Measurements from ENCODE around the gene COMP. TPM values are rescaled to one million over a fixed set of nuclear protein-coding genes. Genes with fewer than 3 reads are reported as not detected.
A peak's percentile ranks its signal among the peaks of the same experiment; 100 is the strongest.

The COMP gene
- total RNA-seq, 1 donor from 2014 or later: not detected

DNA sequence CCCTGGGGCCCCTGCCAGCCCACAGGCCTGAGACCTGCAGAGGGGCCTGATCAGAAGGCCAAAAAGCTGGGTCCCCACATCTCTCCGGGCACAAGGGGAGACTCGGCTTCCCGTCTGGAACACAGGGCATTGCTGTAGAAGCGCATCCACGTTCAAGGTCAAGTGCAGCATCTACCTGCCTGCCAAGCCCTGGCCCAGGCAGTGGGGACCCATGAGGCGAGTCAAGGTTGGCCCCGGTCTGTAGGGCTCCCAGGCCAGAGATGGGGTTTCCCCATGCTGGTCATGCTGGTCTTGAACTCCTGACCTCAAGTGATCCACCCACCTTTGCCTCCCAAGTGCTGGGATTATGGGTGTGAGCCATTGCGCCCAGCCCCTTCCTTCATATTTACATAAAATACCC, 13.5 kb upstream of the COMP start:
- DNase-seq (ENCODE audit: low spot score) (no peak), ATAC-seq (no peak)

GRCh38 chr19:18804139-18804601, 13.1 kb upstream of the COMP start:
- ATAC-seq (no peak), DNase-seq (ENCODE audit: low spot score) (no peak)

DNA sequence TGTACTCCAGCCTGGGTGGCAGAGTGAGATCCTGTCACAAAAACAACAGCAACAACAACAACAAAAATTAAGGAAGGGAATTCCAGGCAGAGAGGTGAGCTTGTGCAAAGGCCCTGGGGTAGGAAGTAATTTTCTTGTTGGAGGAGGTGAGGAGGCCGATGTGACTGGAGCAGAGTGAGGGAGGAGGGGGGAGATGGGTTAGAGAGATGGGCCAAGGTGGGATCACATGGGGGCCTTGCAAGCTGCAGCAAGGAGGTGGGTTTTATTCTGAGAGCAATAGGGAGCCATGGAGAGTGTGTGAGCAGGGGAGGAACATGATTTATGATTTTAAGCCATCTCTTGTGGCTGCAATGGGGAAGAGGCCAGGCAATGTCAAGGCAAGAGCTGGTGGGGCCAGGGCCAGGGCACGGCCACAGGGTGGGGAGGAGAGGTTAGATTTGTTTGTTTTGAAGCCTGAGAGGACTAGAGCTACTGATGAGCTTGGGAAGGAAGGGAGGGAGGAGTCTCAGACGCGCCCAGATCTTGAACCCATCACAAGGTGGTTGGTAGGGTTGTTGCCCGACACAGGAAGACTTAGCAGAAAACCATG, 12.5 kb upstream of the COMP start:
- no peak for DNase-seq (ENCODE audit: low spot score)
- no peak for ATAC-seq

GRCh38 chr19:18802354-18802753, 11.2 kb upstream of the COMP start:
- no peak for DNase-seq (ENCODE audit: low spot score)
- ATAC-seq: no peak

- no peak for DNase-seq (ENCODE audit: low spot score)
- ATAC-seq: no peak
Measured at GRCh38 chr19:18800636-18801035, 9.5 kb upstream of the COMP start.

DNA sequence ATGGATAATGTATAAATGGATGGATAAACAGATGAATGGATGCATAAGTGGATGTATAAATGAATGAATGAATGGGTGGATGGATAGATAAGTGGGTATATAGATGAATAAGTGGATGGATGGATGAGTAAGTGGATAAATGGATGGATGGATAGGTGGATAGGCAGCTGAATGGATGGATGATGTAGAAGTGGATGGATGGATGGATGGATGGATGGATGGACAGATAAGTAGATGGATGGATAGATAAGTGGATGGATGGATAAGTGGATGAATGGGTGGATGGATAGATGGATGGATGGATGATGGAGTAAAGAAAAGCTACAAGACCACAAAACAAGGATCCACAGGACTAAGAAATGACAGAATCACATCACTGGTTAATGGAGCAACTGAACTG, 9.0 kb upstream of the COMP start:
- DNase-seq (ENCODE audit: low spot score) (no peak), ATAC-seq (no peak)

DNA sequence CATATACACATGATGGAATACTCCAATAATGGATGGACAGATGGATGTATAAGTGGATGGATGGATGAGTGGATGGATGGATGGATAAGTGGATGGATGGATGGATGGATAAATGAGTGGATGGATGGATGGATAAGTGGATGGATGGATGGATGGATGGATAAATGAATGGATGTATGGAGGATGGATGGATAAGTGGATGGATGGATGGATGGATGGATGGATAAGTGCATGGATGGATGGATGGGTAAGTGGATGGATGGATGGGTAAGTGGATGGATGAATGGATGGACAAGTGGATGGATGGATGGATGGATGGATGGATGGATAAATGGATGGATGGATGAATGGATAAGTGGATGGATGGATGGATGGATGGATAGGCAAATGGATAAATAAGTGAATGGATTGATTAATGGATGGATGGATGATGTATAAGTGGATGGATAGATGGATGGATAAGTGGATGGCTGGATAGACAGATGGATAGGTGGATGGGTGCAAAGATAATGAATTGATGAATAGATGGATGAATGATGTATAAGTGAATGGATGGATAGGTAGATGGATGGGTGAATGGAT, 8.4 kb upstream of the COMP start:
- ATAC-seq (no peak), DNase-seq (ENCODE audit: low spot score) (no peak)

- ATAC-seq: no peak
- DNase-seq (ENCODE audit: low spot score): no peak
Measured at GRCh38 chr19:18798384-18799352, 7.6 kb upstream of the COMP start.

- DNase-seq (ENCODE audit: low spot score) (no peak), ATAC-seq (no peak)
Measured at GRCh38 chr19:18796239-18796638, 5.1 kb upstream of the COMP start.

GRCh38 chr19:18795540-18795939, 4.4 kb upstream of the COMP start:
- no peak for DNase-seq (ENCODE audit: low spot score)
- no peak for ATAC-seq

GRCh38 chr19:18794692-18795091, 3.6 kb upstream of the COMP start:
- ATAC-seq (no peak), DNase-seq (ENCODE audit: low spot score) (no peak)

- no peak for ATAC-seq
- DNase-seq (ENCODE audit: low spot score): no peak
Measured at GRCh38 chr19:18794029-18794313, 2.9 kb upstream of the COMP start.

- ATAC-seq: no peak
- DNase-seq (ENCODE audit: low spot score): no peak
Measured at GRCh38 chr19:18793144-18794028, 2.3 kb upstream of the COMP start.

DNA sequence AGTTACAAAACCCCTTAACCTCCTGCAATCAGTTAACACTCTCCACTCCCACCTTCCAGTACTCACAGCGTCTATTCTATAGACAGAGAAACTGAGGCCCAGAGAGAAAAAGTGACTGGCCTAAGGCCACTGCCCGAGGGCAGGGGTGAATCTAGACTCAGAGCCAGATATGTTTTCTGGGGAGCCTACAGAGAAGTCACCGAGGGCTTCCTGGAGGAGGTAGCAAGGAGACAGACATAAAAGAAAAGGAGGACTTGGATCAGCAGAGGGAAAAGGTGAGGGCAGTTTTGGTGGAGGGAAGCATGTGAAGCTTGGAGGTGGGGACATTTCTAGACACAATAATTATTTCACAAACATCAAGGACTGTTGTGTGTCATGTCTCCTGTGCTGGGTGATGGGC, 1.6 kb upstream of the COMP start:
- DNase-seq (ENCODE audit: low spot score): no peak
- ATAC-seq: no peak

GRCh38 chr19:18791315-18791678, 192 bp upstream of the COMP start:
- ATAC-seq: no peak
- no peak for DNase-seq (ENCODE audit: low spot score)

DNA sequence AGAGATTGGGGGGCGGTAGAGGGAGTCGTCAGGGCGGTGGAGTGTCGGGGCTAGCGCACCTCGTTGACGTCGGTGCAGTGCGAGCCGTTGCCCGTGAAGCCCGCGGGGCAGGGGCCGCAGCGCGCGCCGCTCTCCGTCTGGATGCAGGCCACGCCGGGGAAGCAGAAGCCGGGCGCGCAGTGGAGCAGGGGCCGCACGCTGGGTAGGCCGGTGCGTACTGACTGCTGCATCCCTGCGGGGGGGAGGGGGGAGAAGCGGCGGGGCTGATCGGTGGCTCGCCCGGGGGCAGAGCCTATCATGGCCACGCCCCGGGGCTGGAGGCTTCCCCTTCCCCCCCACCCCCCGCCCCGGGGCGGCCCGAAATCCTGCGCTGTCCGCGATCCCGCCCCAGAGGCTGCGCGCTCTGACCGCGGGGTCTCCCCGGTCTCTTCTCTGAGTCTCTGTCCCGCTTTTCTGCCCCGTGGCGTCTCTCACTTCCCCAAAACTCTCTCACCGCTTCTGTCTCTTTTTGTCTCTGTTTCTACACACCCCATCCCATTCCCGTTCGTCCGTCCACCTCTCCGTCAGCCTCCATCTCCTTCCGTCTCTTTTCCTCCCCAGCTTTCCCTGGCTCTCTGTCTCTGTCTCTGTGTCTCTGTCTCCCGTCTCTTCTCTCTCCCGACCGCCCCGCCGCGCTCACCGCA, 1.1 kb downstream of the COMP start:
- DNase-seq (ENCODE audit: low spot score) (no peak), ATAC-seq (peak; percentile 10)

DNA sequence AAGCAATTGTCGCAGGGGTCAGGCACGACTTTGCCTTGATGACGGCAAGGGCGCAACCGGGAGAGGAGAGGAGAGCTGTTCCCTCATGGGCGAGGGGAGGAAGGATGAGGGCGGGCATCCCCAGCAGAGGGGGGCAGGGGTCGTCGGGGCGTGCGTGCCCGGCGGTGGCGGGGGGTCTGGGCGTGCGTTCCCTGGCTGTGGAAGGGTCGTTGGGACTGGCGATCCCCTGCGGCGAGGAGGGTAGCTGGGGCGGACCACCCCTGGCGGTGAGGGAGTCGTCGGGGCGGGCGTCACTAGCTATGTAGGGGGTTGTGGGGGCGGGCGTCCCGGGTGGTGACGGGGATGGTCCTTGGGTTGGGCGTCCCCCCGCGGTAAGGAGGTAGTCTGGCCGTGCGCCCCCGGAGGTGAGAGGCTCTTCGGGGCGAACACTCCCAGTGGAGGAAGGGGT, 1.7 kb downstream of the COMP start:
- DNase-seq (ENCODE audit: low spot score): no peak
- no peak for ATAC-seq

DNA sequence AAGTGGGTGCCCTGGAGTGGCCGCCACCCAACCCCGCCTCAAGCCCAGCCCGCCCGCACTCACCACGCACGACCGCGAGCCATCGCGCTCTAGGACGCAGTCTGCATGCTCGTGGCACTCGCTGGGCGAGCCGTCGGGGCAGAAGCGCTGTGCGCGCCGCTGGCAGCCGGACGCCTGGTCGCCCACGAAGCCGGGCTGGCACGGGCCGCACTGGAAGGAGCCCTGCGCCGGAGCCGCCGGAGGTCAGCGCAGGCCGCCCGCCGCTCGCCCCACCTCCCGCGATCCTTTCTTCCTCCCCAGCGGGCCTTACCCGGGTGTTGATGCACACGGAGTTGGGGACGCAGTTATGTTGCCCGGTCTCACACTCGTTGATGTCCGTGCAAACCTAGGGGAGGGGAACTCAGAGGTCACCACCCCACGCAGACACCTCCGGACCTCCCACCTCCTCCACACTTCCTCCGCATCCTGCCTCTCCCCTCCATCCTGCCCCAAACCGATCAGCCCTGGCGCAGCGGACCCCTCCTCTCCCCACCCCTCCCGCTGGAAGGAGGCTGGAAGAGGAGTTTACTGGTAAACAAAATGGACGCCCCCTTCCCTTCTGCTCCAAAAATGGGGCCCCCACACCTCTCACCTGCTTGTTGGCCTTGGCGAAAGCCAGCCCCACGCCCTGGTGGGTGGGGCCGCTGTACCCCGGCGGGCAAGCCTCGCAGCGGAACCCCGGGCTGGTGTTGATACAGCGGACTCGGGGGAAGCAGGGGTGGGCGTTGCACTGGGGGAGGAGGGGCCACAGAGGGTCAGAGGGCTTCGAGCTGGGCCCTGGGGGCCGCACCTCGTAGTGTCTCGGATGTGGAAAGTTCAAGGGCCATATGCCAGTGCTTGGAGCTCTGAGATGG, 2.3 kb downstream of the COMP start:
- no peak for DNase-seq (ENCODE audit: low spot score)
- no peak for ATAC-seq

Measured in left lobe of liver (tissue), 2 donors.